PC-9 (cell line): ENCODE data around the gene MUS81. TPM values are rescaled to one million over a fixed set of nuclear protein-coding genes. Genes with fewer than 3 reads are reported as not detected.

ENCODE experiments used
- BruUV-seq: library from RNA; stranded (reverse); fragments of 400-500 nt; replicated peaks from 2 replicates; lab custom pipeline; 2021; lab: Mats Ljungman, UMichigan
- CTCF ChIA-PET: fragments of 300-600 bp; sonication (Branson Sonifier 250); formaldehyde crosslinking; loops from one replicate; lab custom pipeline; 2022; ENCODE audit warnings: antibody characterized with exemption; lab: Charles Lee
- POLR2A ChIA-PET: fragments of 300-600 bp; sonication (Branson Sonifier 250); formaldehyde crosslinking; loops from one replicate; lab custom pipeline; 2022; ENCODE audit warnings: antibody characterized with exemption; ENCODE audit not compliant: unreplicated experiment; lab: Charles Lee
- DNase-seq, 2 experiments: peaks; one replicate each; pipeline versions ENCODE4 v3.0.0 to v3.0.0-alpha.2; 2015 to 2022; ENCODE audit warnings: mixed read lengths in 1 of 2
- H2AFZ ChIP-seq: fragments of 200-600 bp; sonication (generic); 2 replicates; pipeline ENCODE4 v1.8.1; 2017; ENCODE audit warnings: antibody characterized with exemption
- H3F3A ChIP-seq: fragments of 200-600 bp; sonication (generic); 2 replicates; pipeline ENCODE4 v1.8.1; 2017; ENCODE audit warnings: antibody characterized with exemption, mild to moderate bottlenecking, low read depth; ENCODE audit not compliant: insufficient read depth
- H3K27ac ChIP-seq: fragments of 200-600 bp; sonication (generic); 2 replicates; pipeline ENCODE4 v1.6.1; 2016; ENCODE audit warnings: mixed run types
- H3K27me3 ChIP-seq: fragments of 200-600 bp; sonication (generic); 2 replicates; pipeline ENCODE4 v1.6.1; 2016; ENCODE audit warnings: low read depth, mixed run types; ENCODE audit not compliant: insufficient read depth
- H3K36me3 ChIP-seq: fragments of 200-600 bp; sonication (generic); 2 replicates; pipeline ENCODE4 v1.6.1; 2016; ENCODE audit warnings: low read depth, mixed run types
- H3K4me1 ChIP-seq: fragments of 200-600 bp; sonication (generic); replicated peaks from 2 replicates; pipeline ENCODE4 v1.6.1; 2016; ENCODE audit warnings: mixed run types; ENCODE audit not compliant: insufficient read depth
- H3K4me2 ChIP-seq: fragments of 200-600 bp; sonication (generic); 2 replicates; pipeline ENCODE4 v1.6.1; 2017; ENCODE audit warnings: mixed run types
- H3K4me3 ChIP-seq: fragments of 200-600 bp; sonication (generic); 2 replicates; pipeline ENCODE4 v1.6.1; 2016; ENCODE audit warnings: mixed run types
- H3K79me2 ChIP-seq: fragments of 200-600 bp; sonication (generic); 2 replicates; pipeline ENCODE4 v1.6.1; 2017; ENCODE audit warnings: low read depth, mixed run types
- H3K9me2 ChIP-seq: fragments of 200-600 bp; sonication (generic); 2 replicates; pipeline ENCODE4 v1.8.1; 2017; ENCODE audit warnings: mild to moderate bottlenecking; ENCODE audit not compliant: insufficient read depth
- H3K9me3 ChIP-seq: fragments of 200-600 bp; sonication (generic); 2 replicates; pipeline ENCODE4 v1.8.1; 2016; ENCODE audit warnings: low read depth; ENCODE audit not compliant: insufficient read depth
- H4K20me1 ChIP-seq: fragments of 200-600 bp; sonication (generic); 2 replicates; pipeline ENCODE4 v1.8.1; 2017; ENCODE audit not compliant: insufficient read depth
- EZH2 ChIP-seq: fragments of 200-600 bp; sonication (generic); IDR thresholded peaks from 2 replicates; pipeline ENCODE4 v1.8.0; 2017; ENCODE audit warnings: antibody characterized with exemption, low read depth
- intact Hi-C: fragments of 100-400 bp; cut with micrococcal nuclease; formaldehyde crosslinking; loops from one replicate; pipeline ENCODE4 v1.10.0; 2022; ENCODE audit not compliant: unreplicated experiment
- total RNA-seq: library from RNA; stranded (reverse); gene quantifications from 2 replicates; pipeline ENCODE4 v1.2.3, GENCODE V29; 2021
- TF ChIP-seq, protein P1 (sequence below): fragments of 200-600 bp; sonication (generic); conservative IDR thresholded peaks from 2 replicates; pipeline ENCODE4 v1.6.1; 2017; ENCODE audit warnings: mixed run types, antibody characterized with exemption, mild to moderate bottlenecking, moderate library complexity

MUS81 gene
- total RNA-seq, 1 experiment from 2014 or later = 62.7 TPM

DNA sequence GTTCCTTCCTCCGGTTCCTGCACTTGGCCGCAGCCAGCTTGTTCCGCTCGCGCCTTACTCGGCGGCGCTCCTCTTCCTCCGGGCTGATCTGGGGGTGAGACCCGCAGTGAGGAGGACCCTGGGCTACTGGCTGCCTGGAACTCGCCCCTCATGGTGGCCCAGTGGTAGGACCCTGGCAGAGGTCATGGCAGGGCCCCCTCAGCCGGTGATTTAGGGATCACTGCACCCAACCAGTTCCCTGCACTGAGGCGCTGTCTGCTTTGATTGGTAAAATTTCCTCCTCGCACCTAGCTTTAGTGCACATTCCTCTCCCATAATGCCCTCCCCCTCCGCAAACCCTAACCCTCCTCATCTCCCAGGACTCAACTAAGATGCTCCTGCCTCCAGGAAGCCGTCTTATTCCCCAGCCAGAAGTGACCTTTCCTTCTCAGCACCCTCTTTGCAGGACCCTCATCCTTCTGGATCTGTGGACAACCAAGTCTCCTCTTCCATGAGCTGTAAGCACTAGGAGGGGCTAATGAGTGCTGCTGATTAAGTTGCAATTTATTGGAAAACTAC is 33.9 kb downstream of the MUS81 start:
- Histone ChIP-seq H4K20me1 (peaks cover 55% of the 10 kb centered on the region), H3K4me2 (0 out of 2 replicates have a peak overlapping the region, but pooled peaks have one; percentile 16), H3K9me3 (no peaks in the 10 kb centered on the region), H3K4me1 (peaks cover 44% of the 10 kb centered on the region), H2AFZ (no peak overlapping the region), H3K79me2 (peaks cover 77% of the 10 kb centered on the region), H3K27ac (no peak overlapping the region), H3F3A (peaks cover 94% of the 10 kb centered on the region), H3K4me3 (no peak overlapping the region), H3K36me3 (peaks cover 27% of the 10 kb centered on the region), H3K9me2 (no peaks in the 10 kb centered on the region), H3K27me3 (no peaks in the 10 kb centered on the region)
- ChIA-PET POLR2A (interaction anchor here (0.6 kb wide), 1 partner anchor 784 kb away, joined by 4 read pairs; the partner anchor contains the start of gene RBM4B), CTCF (no interaction called here)
- no peak for DNase-seq
- no TSS peak for BruUV-seq
- TF ChIP-seq, protein P1, sequence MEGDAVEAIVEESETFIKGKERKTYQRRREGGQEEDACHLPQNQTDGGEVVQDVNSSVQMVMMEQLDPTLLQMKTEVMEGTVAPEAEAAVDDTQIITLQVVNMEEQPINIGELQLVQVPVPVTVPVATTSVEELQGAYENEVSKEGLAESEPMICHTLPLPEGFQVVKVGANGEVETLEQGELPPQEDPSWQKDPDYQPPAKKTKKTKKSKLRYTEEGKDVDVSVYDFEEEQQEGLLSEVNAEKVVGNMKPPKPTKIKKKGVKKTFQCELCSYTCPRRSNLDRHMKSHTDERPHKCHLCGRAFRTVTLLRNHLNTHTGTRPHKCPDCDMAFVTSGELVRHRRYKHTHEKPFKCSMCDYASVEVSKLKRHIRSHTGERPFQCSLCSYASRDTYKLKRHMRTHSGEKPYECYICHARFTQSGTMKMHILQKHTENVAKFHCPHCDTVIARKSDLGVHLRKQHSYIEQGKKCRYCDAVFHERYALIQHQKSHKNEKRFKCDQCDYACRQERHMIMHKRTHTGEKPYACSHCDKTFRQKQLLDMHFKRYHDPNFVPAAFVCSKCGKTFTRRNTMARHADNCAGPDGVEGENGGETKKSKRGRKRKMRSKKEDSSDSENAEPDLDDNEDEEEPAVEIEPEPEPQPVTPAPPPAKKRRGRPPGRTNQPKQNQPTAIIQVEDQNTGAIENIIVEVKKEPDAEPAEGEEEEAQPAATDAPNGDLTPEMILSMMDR = no peak
- no peak for TF ChIP-seq EZH2
- intact Hi-C loops = no loop called here

DNA sequence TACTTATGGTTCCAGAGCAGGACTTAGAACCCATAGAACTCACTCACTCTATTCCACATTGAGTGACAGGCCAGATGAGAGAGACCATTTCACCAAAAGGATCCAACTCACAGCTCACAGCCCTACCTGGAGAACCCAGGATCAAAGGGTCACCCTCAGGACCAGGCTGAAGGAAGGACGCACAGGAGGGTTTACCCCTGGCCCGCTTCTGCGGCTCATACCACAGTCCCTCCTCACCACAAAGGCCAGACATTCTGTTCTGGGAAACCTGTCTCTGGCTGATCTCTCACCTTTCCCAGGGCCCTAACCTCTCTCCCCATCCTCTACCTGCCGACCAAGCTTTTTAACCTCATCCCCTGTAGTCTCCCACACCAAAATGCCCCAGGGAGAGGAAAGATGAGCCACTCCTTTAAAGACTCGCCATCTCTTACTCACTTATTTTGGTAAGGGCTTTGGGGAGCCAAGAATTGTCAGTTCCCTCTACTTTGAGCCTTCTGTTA is 35.3 kb downstream of the MUS81 start:
- peaks cover 27% of the 10 kb centered on the region for H3K36me3 ChIP-seq
- no peaks in the 10 kb centered on the region for H3K27me3 ChIP-seq
- BruUV-seq = no TSS peak
- H3K4me1 ChIP-seq = peaks cover 33% of the 10 kb centered on the region
- no peak for TF ChIP-seq EZH2
- TF ChIP-seq, protein P1 = no peak
- H3K9me2 ChIP-seq = no peaks in the 10 kb centered on the region
- H2AFZ ChIP-seq = no peak overlapping the region
- peak overlapping the region; percentile 91 for H3K4me2 ChIP-seq
- peaks cover 83% of the 10 kb centered on the region for H3F3A ChIP-seq
- peaks cover 86% of the 10 kb centered on the region for H3K79me2 ChIP-seq
- H3K27ac ChIP-seq = peak overlapping the region; percentile 95
- no peaks in the 10 kb centered on the region for H3K9me3 ChIP-seq
- no peak for DNase-seq
- POLR2A ChIA-PET = interaction anchor here (0.7 kb wide), 1 partner anchor 36 kb away, joined by 6 read pairs; no protein-coding TSS in a partner anchor
- H4K20me1 ChIP-seq = peaks cover 55% of the 10 kb centered on the region
- intact Hi-C loops = no loop called here
- no peak overlapping the region for H3K4me3 ChIP-seq
- CTCF ChIA-PET = interaction anchor here (0.6 to 0.9 kb wide), 2 partner anchors 9 to 21 kb away, joined by 4 to 6 read pairs; no protein-coding TSS in a partner anchor

DNA sequence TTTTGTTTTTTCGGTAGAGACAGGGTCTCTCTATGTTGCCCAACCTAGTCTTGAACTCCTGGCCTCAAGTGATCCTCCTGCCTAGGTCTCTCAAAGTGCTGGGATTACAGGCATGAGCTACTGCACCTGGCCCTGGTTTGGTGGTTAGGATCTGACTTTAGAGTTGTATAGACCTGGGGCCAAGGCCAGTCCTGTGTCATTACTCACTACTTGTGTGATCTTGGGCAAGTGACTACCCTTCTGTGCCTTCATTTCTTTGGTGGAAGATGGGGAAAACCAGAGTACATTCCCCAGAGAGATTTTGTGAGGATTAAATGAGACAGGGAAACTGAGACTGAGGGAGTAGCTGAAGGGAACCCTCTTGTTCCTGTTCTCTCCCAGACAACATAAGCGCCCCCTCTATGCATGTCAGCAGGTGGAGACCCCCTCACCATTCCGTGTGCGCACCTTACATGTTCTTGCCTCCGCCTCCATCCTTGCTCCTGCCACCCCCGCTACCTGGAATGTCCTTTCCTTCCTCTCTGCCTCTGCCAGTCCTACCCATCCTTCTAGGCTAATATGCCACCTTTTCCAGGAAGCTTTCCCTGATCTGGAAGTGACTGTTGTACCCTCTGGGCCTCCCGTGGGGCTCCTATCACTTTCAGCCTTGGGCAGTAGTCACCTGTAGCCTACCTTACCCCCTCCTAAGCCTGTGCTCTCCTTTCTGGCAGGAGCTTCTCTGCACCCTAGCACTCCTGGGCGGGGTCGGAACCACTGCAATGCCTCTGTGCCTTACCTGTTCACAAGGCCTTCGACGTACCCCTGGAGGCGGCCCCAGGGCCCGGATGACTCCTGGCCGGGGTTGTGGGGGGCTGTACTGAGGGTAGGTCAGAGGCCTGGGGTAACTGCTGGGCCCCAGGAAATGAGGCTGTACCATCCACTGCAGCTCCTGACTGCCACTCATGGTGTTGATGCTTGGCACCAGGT is 36.1 kb downstream of the MUS81 start:
- Histone ChIP-seq H3K9me3 (no peaks in the 10 kb centered on the region), H3K79me2 (peaks cover 83% of the 10 kb centered on the region), H4K20me1 (peaks cover 53% of the 10 kb centered on the region), H3K27ac (peak overlapping the region; percentile 95), H2AFZ (no peak overlapping the region), H3K27me3 (no peaks in the 10 kb centered on the region), H3K36me3 (peaks cover 27% of the 10 kb centered on the region), H3K4me1 (peaks cover 40% of the 10 kb centered on the region), H3K9me2 (no peaks in the 10 kb centered on the region), H3F3A (peaks cover 83% of the 10 kb centered on the region), H3K4me3 (no peak overlapping the region), H3K4me2 (peak overlapping the region; percentile 91)
- CTCF ChIA-PET = interaction anchor here (0.6 to 1.3 kb wide), 3 partner anchors 8 to 20 kb away, joined by 4 to 6 read pairs (median 4); partner anchors contain the start of gene FIBP
- intact Hi-C loops = no loop called here
- TF ChIP-seq, protein P1 = no peak
- TF ChIP-seq EZH2 = no peak
- no peak for DNase-seq
- POLR2A ChIA-PET = interaction anchor here (0.7 kb wide), 1 partner anchor 9 kb away, joined by 4 read pairs; no protein-coding TSS in a partner anchor
- BruUV-seq = no TSS peak
